HG02840 (cell line): Measurements from ENCODE around the gene NAV2.

ENCODE experiments used
- ATAC-seq: cut with Tn5 transposase; IDR thresholded peaks from one replicate; pipeline ENCODE4 v1.9.1; 2021; ENCODE audit warnings: mild to moderate bottlenecking, moderate library complexity, moderate number of reproducible peaks; ENCODE audit not compliant: unreplicated experiment, low FRiP score

The NAV2 gene

DNA sequence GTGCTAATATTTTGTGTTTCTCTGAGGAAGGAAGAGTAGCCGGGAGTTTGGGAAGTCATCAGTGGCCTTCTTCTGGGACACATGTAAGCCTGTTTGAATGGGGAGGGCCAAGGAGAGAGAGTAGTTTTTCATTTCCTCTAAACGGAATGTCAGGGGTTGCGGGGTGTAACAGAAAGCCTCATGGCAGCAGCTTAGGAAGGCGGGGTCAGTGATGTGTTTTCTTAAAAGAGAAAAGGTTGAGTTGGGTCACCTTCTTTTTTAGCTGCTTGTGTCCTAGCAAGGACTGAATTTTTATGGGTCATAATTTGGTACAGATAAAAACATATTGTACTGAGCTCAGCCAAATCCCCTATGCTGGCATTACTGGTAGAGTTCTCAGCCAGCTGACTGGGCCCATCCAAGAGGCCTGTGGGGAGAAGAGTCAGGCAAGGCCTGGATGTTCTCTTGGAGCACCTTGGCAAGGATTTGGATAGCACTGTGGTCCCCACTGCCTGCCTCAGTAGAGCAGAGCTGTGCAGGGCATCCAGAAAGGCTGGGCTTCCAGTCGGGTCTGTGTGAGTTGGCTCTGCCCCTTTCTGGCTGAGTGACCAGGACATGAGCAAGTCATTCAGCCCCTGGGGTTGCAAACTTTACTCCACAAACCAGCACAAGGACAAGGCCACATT is 29.4 kb upstream of the NAV2 start:
- no peak for ATAC-seq

DNA sequence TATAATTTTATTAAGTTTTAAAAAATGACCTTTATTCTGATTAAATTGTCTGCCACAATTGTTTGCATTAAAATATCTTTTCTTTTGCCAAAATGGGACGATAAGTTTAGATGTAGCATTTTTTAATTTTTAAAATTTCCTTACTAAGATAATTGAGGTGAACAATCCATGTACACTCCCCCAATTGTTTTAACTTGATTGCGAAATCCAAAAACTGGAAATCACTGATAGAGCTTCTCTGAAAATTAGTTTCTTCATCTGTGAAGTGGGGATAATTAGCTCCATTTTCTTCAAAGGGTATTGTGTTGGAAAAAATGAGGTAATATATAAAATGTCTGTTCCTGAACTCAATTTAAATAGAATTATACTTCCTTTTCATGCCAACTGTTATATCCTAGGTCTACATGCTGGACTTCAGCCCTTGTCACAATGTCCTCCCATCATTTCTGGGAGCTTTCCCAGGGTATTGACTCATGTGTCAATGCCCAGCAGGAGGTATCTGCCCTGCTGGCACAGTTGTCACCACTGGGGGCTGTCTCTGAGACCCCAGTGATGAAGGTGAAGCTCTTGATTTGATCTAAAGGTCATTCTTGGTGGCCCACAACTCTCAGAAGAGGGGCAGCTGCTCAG is 28.7 kb upstream of the NAV2 start:
- ATAC-seq: no peak

DNA sequence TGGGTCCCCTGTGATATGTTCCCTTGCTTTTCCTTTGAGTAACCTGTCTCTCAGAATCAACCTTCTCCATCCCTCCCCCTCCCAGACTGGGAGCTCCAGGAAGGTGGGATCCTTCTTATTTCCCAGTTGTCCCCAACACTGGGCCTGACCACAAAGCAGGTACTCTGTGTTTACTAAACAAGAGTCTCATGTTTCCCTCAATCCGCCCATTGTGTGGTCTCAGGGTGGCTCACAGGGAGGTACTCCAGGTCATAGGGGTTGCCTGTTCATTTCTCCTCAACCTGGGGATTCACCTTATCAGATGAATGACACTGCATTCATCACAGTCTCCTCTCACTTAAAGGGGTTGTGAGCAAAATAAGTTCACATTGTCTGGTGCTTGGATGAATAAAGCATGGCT is 26.4 kb upstream of the NAV2 start:
- no peak for ATAC-seq

DNA sequence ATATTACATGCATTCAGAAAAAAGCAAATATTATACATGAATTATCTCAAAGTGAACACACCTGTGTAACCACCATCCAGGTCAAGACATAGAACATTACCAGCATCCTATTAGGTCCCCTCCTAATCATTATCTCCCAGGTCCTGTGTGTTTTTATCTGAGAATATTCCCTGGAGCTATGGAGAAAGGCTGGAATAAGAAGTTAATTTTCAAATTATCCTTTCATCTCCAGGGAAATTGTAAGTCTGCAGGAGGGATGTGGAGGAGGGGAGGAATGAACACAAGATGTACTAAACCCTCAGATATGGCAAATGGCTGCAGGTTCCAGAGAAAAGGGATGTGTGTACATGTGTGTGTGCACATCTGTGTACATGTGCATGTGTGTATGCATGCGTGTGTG is 25.2 kb upstream of the NAV2 start:
- ATAC-seq: no peak

DNA sequence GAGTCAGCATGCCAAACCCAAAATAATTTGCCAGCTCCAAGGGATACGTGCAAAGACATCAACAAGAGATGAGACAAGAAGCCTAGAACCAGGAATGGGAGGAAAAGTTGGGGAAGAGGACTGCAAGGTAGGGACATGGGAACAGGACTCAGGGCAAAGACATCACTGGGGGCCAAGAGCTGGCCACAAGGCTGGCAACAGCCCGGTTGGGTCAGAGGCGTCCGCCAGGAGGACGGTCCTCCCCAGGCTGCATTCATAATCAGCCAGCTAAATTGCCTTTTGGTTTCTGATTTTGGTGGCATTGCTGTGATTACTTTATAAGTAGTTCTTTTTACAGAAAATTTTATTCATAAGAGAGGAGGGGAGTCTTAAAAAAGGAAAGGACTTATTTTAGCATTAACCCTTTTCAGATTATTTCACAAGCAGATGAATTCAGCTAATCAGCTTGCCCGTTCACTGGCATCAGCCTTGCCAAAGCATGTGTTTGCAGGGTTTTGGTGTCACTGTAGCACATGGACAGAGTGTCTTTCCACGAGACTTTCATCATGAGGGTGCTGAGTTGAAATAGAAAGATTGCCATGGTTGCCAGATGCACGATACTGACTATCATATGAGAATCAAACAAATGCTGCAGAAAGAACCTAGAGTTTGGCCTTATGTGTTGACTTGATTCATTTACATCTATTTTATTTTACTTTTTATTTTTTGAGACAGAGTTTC is 23.2 kb upstream of the NAV2 start:
- ATAC-seq: no peak

DNA sequence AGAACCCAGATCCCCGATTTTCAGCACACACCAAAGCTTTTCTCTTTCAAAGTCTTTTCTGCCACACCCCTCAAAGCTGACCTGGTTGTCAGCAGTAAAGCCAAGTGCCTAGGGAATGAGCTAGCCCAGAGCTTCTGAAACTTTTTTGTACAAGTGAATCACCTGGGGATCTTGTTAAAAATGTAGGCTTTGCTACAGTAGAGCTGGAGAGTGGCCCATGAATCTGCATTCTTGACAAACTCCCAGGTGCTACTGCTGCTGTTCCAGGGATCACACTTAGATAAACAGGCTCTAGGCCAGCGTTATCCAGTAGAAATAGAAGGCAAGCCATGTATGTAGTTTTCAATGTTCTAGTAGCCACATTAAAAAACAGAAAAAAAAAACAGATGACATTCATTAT is 21.8 kb upstream of the NAV2 start:
- ATAC-seq: no peak

DNA sequence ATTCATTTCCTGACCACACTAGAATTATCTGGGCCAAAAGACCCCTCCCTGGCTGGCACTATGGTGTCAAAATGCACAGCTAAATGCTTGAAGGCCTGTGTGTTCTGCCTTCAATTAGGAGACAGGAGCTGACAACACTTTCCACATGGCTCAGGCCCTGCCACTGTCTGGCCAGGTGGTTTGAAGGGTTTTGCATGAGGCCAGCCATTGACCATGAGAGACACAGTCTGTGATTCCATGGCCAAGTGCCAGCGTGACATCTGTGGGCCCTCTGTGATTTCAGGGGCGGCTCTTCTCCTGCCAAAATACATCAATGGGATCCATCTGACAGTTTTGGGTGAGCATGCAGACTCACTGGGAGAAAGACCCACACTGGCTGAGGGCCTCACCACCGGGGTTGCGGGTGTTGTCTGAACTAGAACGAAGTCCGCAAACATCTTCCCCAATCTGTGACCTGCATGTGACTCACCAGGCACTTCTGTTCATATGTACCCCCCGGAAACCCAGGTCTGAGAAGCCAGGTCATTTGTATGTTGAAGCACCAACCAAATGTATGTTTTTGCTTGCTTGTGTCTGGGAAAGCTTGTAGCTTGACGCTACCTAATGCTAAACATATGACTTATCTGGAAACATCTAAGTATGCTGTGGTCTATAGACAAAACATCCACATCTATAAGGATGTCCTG is 20.7 kb upstream of the NAV2 start:
- no peak for ATAC-seq

DNA sequence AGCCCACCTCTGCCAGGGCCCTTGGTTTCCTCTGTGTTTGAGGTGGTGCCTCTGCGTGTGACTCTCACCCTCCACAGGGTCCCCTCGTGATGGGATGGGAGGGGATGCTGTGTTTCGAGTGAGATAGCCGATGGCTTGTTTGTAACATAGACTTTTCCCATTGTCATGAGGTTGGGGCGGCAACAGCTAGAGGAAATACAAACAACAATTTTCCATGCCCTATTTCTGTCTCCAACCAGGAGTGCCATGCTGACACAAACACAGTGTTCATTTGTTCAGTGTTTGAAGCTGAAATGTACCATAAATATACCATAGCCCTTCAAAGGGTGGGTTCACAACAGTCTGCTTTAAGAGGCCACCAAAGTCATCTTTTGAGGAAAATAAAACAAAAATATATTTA is 19.5 kb upstream of the NAV2 start:
- no peak for ATAC-seq

DNA sequence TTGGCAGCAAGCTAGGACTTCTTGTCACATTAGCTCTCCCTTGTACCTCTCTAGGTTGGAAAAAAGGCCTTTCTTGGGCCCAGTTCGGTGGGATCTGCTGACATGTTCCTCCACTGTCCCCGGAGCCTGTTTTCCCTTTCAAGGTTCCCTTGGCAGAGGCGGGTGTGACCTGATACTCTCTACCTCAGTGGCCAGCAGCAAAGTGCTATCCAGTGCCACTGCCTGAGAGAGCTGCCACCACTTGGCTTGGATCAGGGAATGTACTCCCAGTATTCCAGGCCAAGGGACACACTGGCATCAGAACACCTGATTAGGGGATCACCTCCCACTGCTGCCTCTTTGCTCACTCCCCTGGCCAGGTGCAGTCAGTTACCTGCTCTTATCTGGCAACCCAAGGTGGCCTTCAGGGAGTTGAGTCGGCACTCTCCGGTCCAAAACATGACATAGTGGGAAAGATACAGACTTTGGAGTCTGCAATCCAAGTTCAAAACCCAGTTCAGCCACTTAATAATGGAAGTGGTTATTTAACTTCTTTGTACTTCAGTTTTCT is 17.8 kb upstream of the NAV2 start:
- ATAC-seq: no peak

DNA sequence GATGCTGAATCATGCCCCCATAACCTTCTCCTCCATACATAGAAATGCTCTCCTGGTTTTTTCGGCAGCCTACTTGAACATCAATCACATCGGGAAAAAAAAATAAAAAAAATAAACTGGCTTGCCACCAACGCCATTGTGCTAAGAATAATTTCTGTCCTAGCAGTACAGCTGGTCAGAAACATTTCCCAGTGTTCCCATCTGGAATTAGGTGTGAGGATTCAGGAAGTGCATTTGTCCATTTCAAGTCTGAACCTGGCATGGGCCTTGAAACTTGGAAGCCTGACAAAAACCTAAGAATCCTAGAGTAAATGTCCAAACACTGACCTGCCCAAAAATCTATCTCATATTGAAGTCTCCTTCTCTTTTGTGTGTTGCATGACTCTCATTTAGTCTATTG is 16.6 kb upstream of the NAV2 start:
- ATAC-seq: no peak

DNA sequence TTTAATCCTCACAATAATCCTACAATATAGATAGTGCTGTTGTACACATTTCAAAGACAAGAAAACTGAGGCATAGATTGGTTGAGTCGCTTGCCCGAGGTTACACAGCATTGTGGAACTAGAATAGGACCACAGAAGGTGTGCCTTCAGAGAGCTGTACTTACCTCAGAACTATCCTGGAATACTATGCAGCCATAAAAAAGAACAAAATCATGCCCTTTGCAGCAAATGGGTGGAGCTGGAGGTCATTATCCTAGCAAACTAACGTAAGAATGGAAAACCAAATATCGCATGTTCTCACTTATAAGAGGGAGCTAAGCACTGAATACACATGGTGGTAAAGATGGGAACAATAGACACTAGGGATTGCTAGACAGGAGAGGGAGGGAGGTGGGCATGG is 15.7 kb upstream of the NAV2 start:
- ATAC-seq: no peak

DNA sequence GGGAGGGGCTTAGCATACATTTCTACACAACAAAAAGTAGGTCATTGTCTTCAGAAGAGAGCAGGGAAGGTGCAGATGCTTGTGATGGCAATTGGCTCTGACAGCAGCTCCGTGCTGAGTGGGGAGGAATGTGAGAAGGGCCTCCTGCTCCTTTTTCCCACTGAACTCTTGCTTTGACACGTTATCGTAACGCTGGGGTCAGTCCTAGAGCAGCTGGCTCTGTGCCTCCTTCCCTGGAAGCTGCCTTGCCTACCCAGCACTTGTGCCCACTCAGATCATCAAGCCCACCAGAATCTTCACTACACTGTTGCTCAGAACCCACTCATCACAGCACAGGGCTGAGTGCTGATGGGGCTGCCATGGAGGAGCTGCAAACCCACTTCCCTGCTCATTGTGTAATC is 14.9 kb upstream of the NAV2 start:
- ATAC-seq: no peak

DNA sequence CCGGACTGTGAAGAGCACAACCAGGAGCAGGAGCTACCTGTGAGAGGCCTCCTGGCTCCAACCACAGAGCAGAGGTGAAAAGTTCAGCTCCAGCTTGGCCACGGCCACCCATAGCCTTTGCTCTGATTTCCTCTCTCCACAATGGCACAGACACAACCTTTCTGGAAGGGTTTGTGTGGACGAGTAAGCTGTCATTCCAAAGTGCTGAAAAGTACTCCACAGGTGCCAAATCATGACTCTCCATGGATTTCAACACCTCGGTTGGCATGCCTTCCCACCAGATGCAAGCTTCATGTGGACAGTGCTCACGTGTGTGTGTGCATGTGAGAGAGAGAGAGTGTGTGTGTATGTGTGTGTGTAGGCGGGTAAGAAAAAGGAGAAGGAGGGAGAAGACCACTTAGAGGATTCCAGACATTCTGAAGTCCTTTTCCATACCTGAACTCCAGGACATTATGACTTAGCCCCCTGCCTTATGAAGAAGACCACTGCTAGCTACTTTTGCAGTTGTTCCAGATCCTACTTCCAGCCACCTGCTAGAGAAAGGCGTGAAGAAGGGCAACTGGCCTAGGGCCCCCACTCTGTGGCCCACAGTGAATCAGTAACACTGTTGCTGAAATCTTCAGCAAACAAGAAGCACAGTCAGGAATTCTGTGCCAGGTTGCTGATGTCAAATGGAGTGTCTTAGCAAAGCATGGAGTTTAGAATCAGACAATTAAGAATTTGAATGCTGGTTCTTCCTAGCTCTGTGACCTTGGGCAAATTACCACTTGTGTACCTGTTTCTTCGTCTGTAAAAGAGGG is 13.9 kb upstream of the NAV2 start:
- no peak for ATAC-seq

DNA sequence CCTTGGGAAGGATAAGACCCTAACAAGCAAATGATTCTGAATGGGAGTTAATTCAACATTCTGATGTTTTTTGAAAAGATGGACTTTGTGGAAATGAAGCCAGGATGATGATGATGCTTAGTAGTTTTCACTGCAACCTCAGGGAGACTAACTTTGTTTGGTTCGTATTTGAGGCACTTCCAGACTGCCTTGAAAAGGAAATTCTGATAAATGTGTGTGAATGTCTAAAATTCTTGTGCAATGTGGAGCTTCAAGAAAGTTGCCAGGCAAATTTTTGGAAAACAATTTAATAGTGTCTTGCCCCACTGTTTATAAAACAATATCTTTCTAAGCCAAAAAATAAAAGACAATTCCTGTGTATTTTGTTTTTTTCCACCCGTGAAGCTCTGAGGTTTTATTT is 11.2 kb upstream of the NAV2 start:
- no peak for ATAC-seq

DNA sequence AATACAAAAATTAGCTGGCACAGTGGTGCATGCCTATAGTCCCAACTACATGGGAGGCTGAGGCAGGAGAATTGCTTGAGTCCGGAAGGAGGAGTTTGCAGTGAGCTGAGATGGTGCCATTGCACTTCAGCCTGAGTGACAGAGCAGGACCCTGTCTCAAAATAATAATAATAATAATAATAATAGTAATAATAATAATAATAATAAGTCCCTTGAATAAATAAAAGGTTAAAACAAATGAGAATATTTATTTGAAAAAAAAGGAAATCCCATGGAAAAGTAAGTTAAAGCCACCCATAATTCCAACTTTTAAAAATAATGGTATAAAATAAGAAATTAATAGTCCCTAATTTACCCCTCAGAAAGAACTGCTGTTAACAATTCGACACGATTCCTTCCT is 10.0 kb upstream of the NAV2 start:
- no peak for ATAC-seq

DNA sequence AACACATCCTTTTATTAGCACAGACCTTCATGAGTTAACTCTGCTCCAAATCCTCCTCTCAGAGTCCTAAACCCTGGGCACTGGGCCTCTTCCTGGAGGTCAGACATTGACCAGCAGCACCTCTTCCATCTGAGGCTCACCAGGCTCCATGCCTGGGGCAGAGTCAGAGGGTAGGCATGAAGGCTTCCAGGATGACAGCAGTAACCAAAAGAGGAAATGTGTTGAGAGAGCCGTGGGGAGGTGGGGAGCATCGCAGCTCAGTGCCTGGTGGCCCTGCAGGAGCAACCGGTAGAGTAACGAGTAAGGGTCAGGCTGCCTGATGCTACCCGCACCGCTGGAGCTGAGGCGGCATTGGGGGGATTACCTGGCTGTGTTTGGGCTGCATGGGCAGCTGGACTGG is 9.4 kb upstream of the NAV2 start:
- no peak for ATAC-seq

DNA sequence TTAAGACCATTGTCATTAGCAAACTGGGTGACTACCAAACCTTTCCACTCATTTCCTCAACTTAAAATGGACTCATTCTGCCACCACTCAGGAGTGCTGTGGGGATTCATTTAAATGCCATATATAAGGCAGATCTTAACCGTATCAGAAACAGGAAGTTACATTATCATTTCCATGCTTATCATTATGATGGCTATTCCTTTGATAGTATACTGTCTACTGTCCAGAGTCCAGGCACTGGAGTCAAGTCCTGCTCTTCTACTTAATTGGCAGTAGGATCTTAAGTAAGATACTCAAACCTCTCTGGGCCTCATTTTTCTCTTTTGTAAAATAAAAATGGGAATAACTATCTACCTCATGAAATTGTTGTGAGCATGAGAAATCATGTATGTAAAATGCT is 8.4 kb upstream of the NAV2 start:
- no peak for ATAC-seq

DNA sequence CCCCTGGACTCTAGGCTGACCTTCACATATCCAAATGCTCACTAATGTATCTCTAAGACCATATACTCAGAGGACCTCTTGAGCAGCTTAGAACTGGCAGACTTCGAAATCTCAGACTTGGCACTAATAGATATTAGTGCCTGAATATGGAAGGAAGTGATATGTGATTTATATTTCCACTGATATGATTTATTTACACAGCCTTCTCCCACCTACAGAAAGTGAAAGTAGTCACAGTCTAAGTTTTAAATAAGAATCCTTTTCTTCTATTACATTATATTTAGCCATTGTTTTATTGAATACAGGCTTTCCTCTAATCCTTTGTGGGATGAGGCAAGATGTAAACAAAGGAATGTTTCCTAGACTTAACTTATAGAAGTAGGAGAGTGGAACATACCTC is 6.7 kb upstream of the NAV2 start:
- ATAC-seq: no peak

DNA sequence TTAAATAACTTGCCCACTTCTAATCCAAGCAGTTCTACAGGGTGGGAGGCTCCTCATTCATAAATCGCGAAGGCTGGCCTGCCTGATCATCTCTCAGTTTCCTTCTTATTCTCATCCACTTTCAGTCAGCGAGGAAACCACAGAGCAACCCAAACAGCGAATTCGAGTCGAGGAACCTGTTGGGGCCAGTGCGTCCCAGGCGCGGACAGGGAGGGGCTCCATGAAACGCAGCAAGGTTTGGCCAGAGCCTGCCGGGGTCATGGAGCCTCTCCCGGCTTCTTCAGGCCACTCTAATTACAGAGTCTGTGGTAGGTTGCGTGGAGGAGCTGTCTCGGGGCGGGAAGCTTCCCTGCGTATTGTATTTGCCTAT is 741 bp upstream of the NAV2 start:
- ATAC-seq: no peak

DNA sequence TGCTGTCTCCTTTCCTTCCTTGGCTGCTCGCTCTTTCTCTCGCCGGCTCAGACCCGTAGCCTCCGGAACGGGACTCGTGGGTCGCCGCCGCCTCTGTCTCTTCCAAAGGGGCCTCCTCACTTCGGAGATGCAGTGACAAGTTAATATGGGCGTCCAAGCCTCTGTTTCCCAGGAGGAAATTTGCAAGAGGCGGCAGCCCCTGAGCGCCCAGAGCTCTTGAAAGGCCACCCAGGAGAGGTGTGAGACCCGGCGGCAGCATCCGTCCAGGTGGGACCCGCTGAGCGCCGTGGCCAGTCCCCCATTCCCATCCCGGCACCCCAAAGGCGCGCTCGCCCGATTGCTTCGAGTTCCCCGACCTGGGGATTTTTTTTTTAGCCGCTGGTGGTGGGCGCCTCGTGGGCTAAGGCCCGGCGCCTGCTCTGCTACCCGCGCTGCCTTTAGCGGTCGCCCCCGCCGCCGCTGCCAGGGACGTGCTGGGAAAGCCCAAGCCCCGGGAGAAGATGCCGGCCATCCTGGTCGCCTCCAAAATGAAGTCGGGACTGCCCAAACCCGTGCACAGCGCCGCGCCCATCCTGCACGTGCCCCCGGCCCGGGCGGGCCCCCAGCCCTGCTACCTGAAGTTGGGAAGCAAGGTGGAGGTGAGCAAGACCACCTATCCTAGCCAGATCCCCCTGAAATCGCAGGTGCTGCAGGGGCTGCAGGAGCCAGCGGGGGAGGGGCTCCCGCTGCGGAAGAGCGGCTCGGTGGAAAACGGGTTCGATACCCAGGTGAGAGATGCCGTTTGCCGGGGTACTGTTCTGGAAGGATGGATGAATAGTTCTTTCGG is 772 bp downstream of the NAV2 start:
- ATAC-seq: peak; percentile 14
